ENCODE results near the gene PISD.
A peak's percentile ranks its signal among the peaks of the same experiment; 100 is the strongest.

The PISD gene

GRCh38 chr22:31631436-31631835, 30.6 kb downstream of the PISD start:
- no peaks in the 10 kb centered on the region for H3K27me3 ChIP-seq (replicated peaks; ENCODE audit: control insufficient read depth, insufficient read depth, low read length)
- no peaks in the 10 kb centered on the region for H3K9me3 ChIP-seq (ENCODE audit: control insufficient read depth, low read length)
- H3K36me3 ChIP-seq (ENCODE audit: control insufficient read depth, insufficient read depth, low read length, severe bottlenecking), result peaks cover 16% of the 10 kb centered on the region
- peak overlapping the region; percentile 93 for H3K4me3 ChIP-seq (ENCODE audit: low read length)
- DNase-seq (ENCODE audit: low read depth), result no peak
- peak overlapping the region; percentile 97 for H3K9ac ChIP-seq (ENCODE audit: low read length)
- peaks cover 43% of the 10 kb centered on the region for H3K4me1 ChIP-seq (ENCODE audit: control insufficient read depth, insufficient read depth, low read length)

- no peaks in the 10 kb centered on the region for H3K27me3 ChIP-seq (replicated peaks; ENCODE audit: control insufficient read depth, insufficient read depth, low read length)
- peak overlapping the region; percentile 93 for H3K4me3 ChIP-seq (ENCODE audit: low read length)
- peaks cover 16% of the 10 kb centered on the region for H3K36me3 ChIP-seq (ENCODE audit: control insufficient read depth, insufficient read depth, low read length, severe bottlenecking)
- peaks cover 51% of the 10 kb centered on the region for H3K4me1 ChIP-seq (ENCODE audit: control insufficient read depth, insufficient read depth, low read length)
- no peaks in the 10 kb centered on the region for H3K9me3 ChIP-seq (ENCODE audit: control insufficient read depth, low read length)
- peak overlapping the region; percentile 97 for H3K9ac ChIP-seq (ENCODE audit: low read length)
- peak; percentile 84 for DNase-seq (ENCODE audit: low read depth)
Observed at GRCh38 chr22:31630331-31631329, 31.4 kb downstream of the PISD start.

- Histone ChIP-seq H3K4me3 (ENCODE audit: low read length) (peak overlapping the region; percentile 93), H3K9me3 (ENCODE audit: control insufficient read depth, low read length) (no peaks in the 10 kb centered on the region), H3K27me3 (replicated peaks; ENCODE audit: control insufficient read depth, insufficient read depth, low read length) (no peaks in the 10 kb centered on the region), H3K4me1 (ENCODE audit: control insufficient read depth, insufficient read depth, low read length) (peaks cover 60% of the 10 kb centered on the region), H3K9ac (ENCODE audit: low read length) (peak overlapping the region; percentile 97), H3K36me3 (ENCODE audit: control insufficient read depth, insufficient read depth, low read length, severe bottlenecking) (peaks cover 22% of the 10 kb centered on the region)
- DNase-seq (ENCODE audit: low read depth), result no peak
Observed at GRCh38 chr22:31629741-31630184, 32.3 kb downstream of the PISD start.

- H3K36me3 ChIP-seq (ENCODE audit: control insufficient read depth, insufficient read depth, low read length, severe bottlenecking), result peaks cover 27% of the 10 kb centered on the region
- H3K27me3 ChIP-seq (replicated peaks; ENCODE audit: control insufficient read depth, insufficient read depth, low read length), result no peaks in the 10 kb centered on the region
- no peaks in the 10 kb centered on the region for H3K9me3 ChIP-seq (ENCODE audit: control insufficient read depth, low read length)
- DNase-seq (ENCODE audit: low read depth), result no peak
- peak overlapping the region; percentile 93 for H3K4me3 ChIP-seq (ENCODE audit: low read length)
- H3K4me1 ChIP-seq (ENCODE audit: control insufficient read depth, insufficient read depth, low read length), result peaks cover 61% of the 10 kb centered on the region
- H3K9ac ChIP-seq (ENCODE audit: low read length), result peak overlapping the region; percentile 97
Observed at GRCh38 chr22:31628969-31629708, 32.9 kb downstream of the PISD start.

- Histone ChIP-seq H3K27me3 (replicated peaks; ENCODE audit: control insufficient read depth, insufficient read depth, low read length) (no peaks in the 10 kb centered on the region), H3K9ac (ENCODE audit: low read length) (peak overlapping the region; percentile 97), H3K4me1 (ENCODE audit: control insufficient read depth, insufficient read depth, low read length) (peaks cover 59% of the 10 kb centered on the region), H3K4me3 (ENCODE audit: low read length) (peak overlapping the region; percentile 93), H3K9me3 (ENCODE audit: control insufficient read depth, low read length) (no peaks in the 10 kb centered on the region), H3K36me3 (ENCODE audit: control insufficient read depth, insufficient read depth, low read length, severe bottlenecking) (peaks cover 28% of the 10 kb centered on the region)
- DNase-seq (ENCODE audit: low read depth), result no peak
Observed at GRCh38 chr22:31628362-31628761, 33.7 kb downstream of the PISD start.

- no peak for DNase-seq (ENCODE audit: low read depth)
Observed at GRCh38 chr22:31627223-31627731, 34.7 kb downstream of the PISD start.

GRCh38 chr22:31626427-31627150, 35.4 kb downstream of the PISD start:
- peak; percentile 23 for DNase-seq (ENCODE audit: low read depth)
- Histone ChIP-seq H3K4me3 (ENCODE audit: low read length) (peak overlapping the region; percentile 48), H3K9me3 (ENCODE audit: control insufficient read depth, low read length) (no peaks in the 10 kb centered on the region), H3K36me3 (ENCODE audit: control insufficient read depth, insufficient read depth, low read length, severe bottlenecking) (peaks cover 43% of the 10 kb centered on the region), H3K9ac (ENCODE audit: low read length) (peak overlapping the region; percentile 79), H3K4me1 (ENCODE audit: control insufficient read depth, insufficient read depth, low read length) (peaks cover 59% of the 10 kb centered on the region), H3K27me3 (replicated peaks; ENCODE audit: control insufficient read depth, insufficient read depth, low read length) (no peaks in the 10 kb centered on the region)

More at GRCh38 chr22:31627223-31627731, 34.7 kb downstream of the PISD start:
- H3K36me3 ChIP-seq (ENCODE audit: control insufficient read depth, insufficient read depth, low read length, severe bottlenecking), result peaks cover 36% of the 10 kb centered on the region
- no peaks in the 10 kb centered on the region for H3K9me3 ChIP-seq (ENCODE audit: control insufficient read depth, low read length)
- peaks cover 59% of the 10 kb centered on the region for H3K4me1 ChIP-seq (ENCODE audit: control insufficient read depth, insufficient read depth, low read length)
- no peaks in the 10 kb centered on the region for H3K27me3 ChIP-seq (replicated peaks; ENCODE audit: control insufficient read depth, insufficient read depth, low read length)
- peak overlapping the region; percentile 79 for H3K9ac ChIP-seq (ENCODE audit: low read length)
- H3K4me3 ChIP-seq (ENCODE audit: low read length), result no peak overlapping the region

- Histone ChIP-seq H3K4me1 (ENCODE audit: control insufficient read depth, insufficient read depth, low read length) (peaks cover 51% of the 10 kb centered on the region), H3K9ac (ENCODE audit: low read length) (peak overlapping the region; percentile 79), H3K9me3 (ENCODE audit: control insufficient read depth, low read length) (no peaks in the 10 kb centered on the region), H3K27me3 (replicated peaks; ENCODE audit: control insufficient read depth, insufficient read depth, low read length) (no peaks in the 10 kb centered on the region), H3K4me3 (ENCODE audit: low read length) (peak overlapping the region; percentile 48), H3K36me3 (ENCODE audit: control insufficient read depth, insufficient read depth, low read length, severe bottlenecking) (peaks cover 51% of the 10 kb centered on the region)
- peak; percentile 40 for DNase-seq (ENCODE audit: low read depth)
Observed at GRCh38 chr22:31625661-31626426, 36.2 kb downstream of the PISD start.

GRCh38 chr22:31625257-31625640, 36.8 kb downstream of the PISD start:
- peak overlapping the region; percentile 79 for H3K9ac ChIP-seq (ENCODE audit: low read length)
- peaks cover 57% of the 10 kb centered on the region for H3K36me3 ChIP-seq (ENCODE audit: control insufficient read depth, insufficient read depth, low read length, severe bottlenecking)
- H3K4me1 ChIP-seq (ENCODE audit: control insufficient read depth, insufficient read depth, low read length), result peaks cover 51% of the 10 kb centered on the region
- no peaks in the 10 kb centered on the region for H3K27me3 ChIP-seq (replicated peaks; ENCODE audit: control insufficient read depth, insufficient read depth, low read length)
- DNase-seq (ENCODE audit: low read depth), result no peak
- H3K9me3 ChIP-seq (ENCODE audit: control insufficient read depth, low read length), result no peaks in the 10 kb centered on the region
- H3K4me3 ChIP-seq (ENCODE audit: low read length), result peak overlapping the region; percentile 48

- Histone ChIP-seq H3K27me3 (replicated peaks; ENCODE audit: control insufficient read depth, insufficient read depth, low read length) (no peaks in the 10 kb centered on the region), H3K4me3 (ENCODE audit: low read length) (no peak overlapping the region), H3K4me1 (ENCODE audit: control insufficient read depth, insufficient read depth, low read length) (peaks cover 41% of the 10 kb centered on the region), H3K36me3 (ENCODE audit: control insufficient read depth, insufficient read depth, low read length, severe bottlenecking) (peaks cover 63% of the 10 kb centered on the region), H3K9ac (ENCODE audit: low read length) (no peak overlapping the region), H3K9me3 (ENCODE audit: control insufficient read depth, low read length) (no peaks in the 10 kb centered on the region)
- no peak for DNase-seq (ENCODE audit: low read depth)
Observed at GRCh38 chr22:31623592-31624304, 38.3 kb downstream of the PISD start.

All from adipocyte (in vitro differentiated cells).